Chondrocyte (in vitro differentiated cells): ENCODE measurements around the gene GPR158. TPM values are rescaled to one million over a fixed set of nuclear protein-coding genes. Genes with fewer than 3 reads are reported as not detected.

Experiments
- DNase-seq: peaks from one replicate; pipeline ENCODE4 v3.0.0; 2021; ENCODE audit warnings: mixed read lengths, low spot score
- H3K27ac Mint-ChIP-seq: one replicate; pipeline ENCODE4 v1.8.0; 2021; ENCODE audit warnings: mild to moderate bottlenecking, moderate library complexity, mixed read lengths; ENCODE audit not compliant: unreplicated experiment
- H3K27me3 Mint-ChIP-seq: 2 replicates; pipeline ENCODE4 v1.8.0; 2021; ENCODE audit warnings: low read depth, mixed read lengths
- H3K36me3 Mint-ChIP-seq: 2 replicates; pipeline ENCODE4 v1.8.0; 2021; ENCODE audit warnings: low read depth, mixed read lengths
- H3K4me1 Mint-ChIP-seq: 2 replicates; pipeline ENCODE4 v1.8.0; 2021; ENCODE audit warnings: low read depth, mild to moderate bottlenecking, mixed read lengths
- H3K4me3 Mint-ChIP-seq: one replicate; pipeline ENCODE4 v1.8.0; 2021; ENCODE audit warnings: mild to moderate bottlenecking, moderate library complexity, mixed read lengths; ENCODE audit not compliant: unreplicated experiment
- H3K9me3 Mint-ChIP-seq: 2 replicates; pipeline ENCODE4 v1.8.0; 2021; ENCODE audit warnings: low read depth, mixed read lengths
- total RNA-seq: library from RNA; stranded (reverse); gene quantifications from 3 replicates; pipeline ENCODE4 v1.2.1, GENCODE V29; 2021
- TF ChIP-seq, protein P1 (sequence below): fragments of 200-600 bp; sonication (generic); IDR thresholded peaks from 2 replicates; pipeline ENCODE4 v1.5.0; 2021; ENCODE audit warnings: antibody characterized with exemption, mild to moderate bottlenecking, moderate library complexity

Gene GPR158
- total RNA-seq, 1 donor from 2014 or later: 0.10 TPM

DNA sequence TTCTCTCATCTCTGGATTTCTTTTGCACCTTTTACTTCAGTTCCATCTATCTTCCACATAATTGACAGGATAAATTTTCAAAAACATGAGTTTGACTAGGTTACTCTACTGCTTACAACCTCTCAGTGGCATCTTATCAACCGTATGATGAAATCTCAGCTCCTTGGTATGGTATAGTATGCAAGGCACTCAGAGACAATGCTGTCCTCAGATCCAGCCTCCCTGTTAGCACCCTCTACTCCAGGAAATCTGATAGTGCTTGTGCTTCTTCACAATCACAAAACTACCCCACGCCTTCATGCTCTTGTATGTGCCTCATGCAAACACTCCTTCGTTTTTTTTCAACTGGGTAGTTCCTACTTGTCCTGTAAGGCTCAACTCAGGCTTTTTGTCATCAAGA, 330.7 kb downstream of the GPR158 start:
- H3K27me3 Mint-ChIP-seq: peaks cover 4% of the 10 kb centered on the region
- TF ChIP-seq, protein P1, sequence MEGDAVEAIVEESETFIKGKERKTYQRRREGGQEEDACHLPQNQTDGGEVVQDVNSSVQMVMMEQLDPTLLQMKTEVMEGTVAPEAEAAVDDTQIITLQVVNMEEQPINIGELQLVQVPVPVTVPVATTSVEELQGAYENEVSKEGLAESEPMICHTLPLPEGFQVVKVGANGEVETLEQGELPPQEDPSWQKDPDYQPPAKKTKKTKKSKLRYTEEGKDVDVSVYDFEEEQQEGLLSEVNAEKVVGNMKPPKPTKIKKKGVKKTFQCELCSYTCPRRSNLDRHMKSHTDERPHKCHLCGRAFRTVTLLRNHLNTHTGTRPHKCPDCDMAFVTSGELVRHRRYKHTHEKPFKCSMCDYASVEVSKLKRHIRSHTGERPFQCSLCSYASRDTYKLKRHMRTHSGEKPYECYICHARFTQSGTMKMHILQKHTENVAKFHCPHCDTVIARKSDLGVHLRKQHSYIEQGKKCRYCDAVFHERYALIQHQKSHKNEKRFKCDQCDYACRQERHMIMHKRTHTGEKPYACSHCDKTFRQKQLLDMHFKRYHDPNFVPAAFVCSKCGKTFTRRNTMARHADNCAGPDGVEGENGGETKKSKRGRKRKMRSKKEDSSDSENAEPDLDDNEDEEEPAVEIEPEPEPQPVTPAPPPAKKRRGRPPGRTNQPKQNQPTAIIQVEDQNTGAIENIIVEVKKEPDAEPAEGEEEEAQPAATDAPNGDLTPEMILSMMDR: no peak
- no peak overlapping the region for H3K4me3 Mint-ChIP-seq
- no peak for DNase-seq
- no peaks in the 10 kb centered on the region for H3K36me3 Mint-ChIP-seq
- H3K27ac Mint-ChIP-seq: no peak overlapping the region
- H3K9me3 Mint-ChIP-seq: no peaks in the 10 kb centered on the region
- no peaks in the 10 kb centered on the region for H3K4me1 Mint-ChIP-seq

DNA sequence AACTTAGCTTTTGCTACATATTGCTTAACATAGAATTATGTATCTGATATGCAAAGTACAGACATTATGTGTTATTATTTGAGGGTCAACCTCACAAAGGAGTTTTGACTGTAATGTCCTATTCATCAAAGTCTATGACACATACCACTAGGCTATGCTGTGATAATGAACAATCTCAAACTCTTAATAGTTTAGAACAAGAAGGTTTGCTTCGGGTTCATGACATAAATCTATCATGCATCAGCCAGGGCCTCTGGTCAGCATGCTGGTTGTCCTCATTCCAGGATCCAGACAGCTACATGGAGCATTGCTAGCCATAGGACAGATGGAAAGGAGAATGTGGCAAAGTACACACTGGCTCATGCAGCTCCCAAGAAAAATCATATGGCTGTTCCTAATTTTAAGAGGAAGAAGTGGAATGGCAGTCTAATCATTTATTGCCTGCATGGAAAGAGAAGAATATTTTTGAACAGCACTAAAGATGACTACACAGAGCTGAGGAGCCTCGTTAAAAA, 332.1 kb downstream of the GPR158 start:
- Mint-ChIP-seq H3K9me3 (no peaks in the 10 kb centered on the region), H3K27ac (no peak overlapping the region), H3K27me3 (peaks cover 2% of the 10 kb centered on the region), H3K36me3 (no peaks in the 10 kb centered on the region), H3K4me3 (no peak overlapping the region), H3K4me1 (no peaks in the 10 kb centered on the region)
- TF ChIP-seq, protein P1: no peak
- DNase-seq: no peak

DNA sequence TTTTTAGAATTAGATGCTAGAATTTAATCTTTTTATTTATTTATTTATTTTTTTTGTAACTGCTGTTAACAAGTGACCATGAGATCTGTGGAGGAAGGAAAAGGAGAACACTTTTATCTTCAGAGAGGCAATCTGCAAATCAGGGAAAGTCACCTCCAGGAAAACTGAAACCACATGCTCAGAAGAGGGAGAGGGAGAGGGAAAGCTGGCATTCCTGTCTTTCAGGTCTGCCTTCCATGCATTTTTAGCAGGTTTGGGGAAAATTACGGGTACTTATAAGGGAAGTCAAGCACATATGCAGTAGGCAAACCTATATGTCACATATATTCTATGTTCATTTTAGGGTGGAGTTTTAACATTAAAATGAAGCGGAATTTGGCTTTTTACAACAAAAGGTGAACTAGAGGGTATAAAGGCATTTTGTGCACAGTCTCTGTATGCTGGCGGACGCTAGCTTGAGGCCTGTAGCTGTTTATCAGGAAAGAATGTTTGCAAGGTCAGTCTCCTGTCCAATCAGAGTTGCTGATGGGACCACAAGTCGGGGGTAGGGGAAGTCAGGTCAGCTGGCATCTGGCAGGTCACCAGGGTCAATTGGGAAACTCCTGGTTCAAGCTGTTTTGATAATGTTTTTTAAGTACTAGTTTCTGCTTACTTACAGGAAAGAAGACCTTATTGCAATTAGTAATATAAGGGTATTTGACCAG, 333.5 kb downstream of the GPR158 start:
- Mint-ChIP-seq H3K9me3 (no peaks in the 10 kb centered on the region), H3K4me1 (no peaks in the 10 kb centered on the region), H3K27ac (no peak overlapping the region), H3K27me3 (peaks cover 2% of the 10 kb centered on the region), H3K4me3 (no peak overlapping the region), H3K36me3 (no peaks in the 10 kb centered on the region)
- no peak for DNase-seq
- TF ChIP-seq, protein P1: no peak

DNA sequence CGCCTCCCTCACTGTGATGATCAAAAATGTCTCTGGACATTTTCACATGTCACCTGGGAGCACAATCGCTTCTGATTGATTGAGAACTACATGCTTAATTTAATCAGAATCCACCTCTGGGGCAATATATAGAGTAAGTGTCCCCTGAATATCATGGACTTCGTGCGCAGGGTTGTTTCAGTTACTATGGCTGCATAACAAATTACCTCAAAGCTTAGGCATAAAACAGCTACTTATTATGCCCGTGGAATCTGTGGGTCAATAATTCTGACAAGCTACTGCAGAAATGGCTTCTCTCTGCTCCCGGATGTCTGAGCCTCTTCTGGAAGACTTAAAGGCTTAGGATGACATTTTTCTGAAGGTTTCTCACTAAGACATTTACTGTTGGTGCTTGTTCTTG, 334.4 kb downstream of the GPR158 start:
- TF ChIP-seq, protein P1: no peak
- no peaks in the 10 kb centered on the region for H3K4me1 Mint-ChIP-seq
- no peak for DNase-seq
- H3K36me3 Mint-ChIP-seq: no peaks in the 10 kb centered on the region
- H3K9me3 Mint-ChIP-seq: no peaks in the 10 kb centered on the region
- peaks cover 2% of the 10 kb centered on the region for H3K27me3 Mint-ChIP-seq
- H3K27ac Mint-ChIP-seq: no peak overlapping the region
- H3K4me3 Mint-ChIP-seq: no peak overlapping the region

GRCh38 chr10:25522294-25522693, 347.5 kb downstream of the GPR158 start:
- peaks cover 15% of the 10 kb centered on the region for H3K9me3 Mint-ChIP-seq
- no peaks in the 10 kb centered on the region for H3K4me1 Mint-ChIP-seq
- H3K36me3 Mint-ChIP-seq: no peaks in the 10 kb centered on the region
- no peaks in the 10 kb centered on the region for H3K27me3 Mint-ChIP-seq
- TF ChIP-seq, protein P1: no peak
- H3K4me3 Mint-ChIP-seq: no peak overlapping the region
- no peak for DNase-seq
- no peak overlapping the region for H3K27ac Mint-ChIP-seq
